K562 (cell line): ENCODE results near the gene NXPH4. TPM values are rescaled to one million over a fixed set of nuclear protein-coding genes. Genes with fewer than 3 reads are reported as not detected.
A peak's percentile ranks its signal among the peaks of the same experiment; 100 is the strongest.

Experiments
- CBFA2T3 ChIP-seq: fragments of 450-650 bp; IDR thresholded peaks from 2 replicates; pipeline ENCODE4 v1.6.1; 2017
- COPS2 ChIP-seq: fragments of 450-650 bp; conservative IDR thresholded peaks from 2 replicates; pipeline ENCODE4 v1.6.1; 2016; ENCODE audit warnings: mild to moderate bottlenecking, moderate library complexity
- CREBBP ChIP-seq: IDR thresholded peaks from one replicate; pipeline ENCODE4 v1.6.1; 2012; ENCODE audit warnings: low read depth, mild to moderate bottlenecking, control low read depth, inconsistent platforms, low read length
- JUND ChIP-seq, 2 experiments: IDR thresholded peaks; 2 replicates in 1 of 2; 3 replicates in 1 of 2; pipeline ENCODE4 v1.6.1; 2011; ENCODE audit warnings: borderline replicate concordance in 2 of 2, low read depth in 2 of 2, low read length in 2 of 2, improper control_type of control experiment in 1 of 2, missing biosample characterization in 1 of 2, missing genetic modification characterization in 1 of 2, missing genetic modification reagents in 1 of 2
- KDM1A ChIP-seq, 2 experiments: fragments of 450-650 bp; IDR thresholded peaks; 2 replicates each; pipeline ENCODE4 v1.6.1; 2016; ENCODE audit warnings: mild to moderate bottlenecking in 2 of 2
- MAZ ChIP-seq, 2 experiments: fragments of 450-650 bp in 1 of 2; sonication (generic) in 1 of 2; formaldehyde crosslinking; IDR thresholded peaks in 1 of 2; conservative IDR thresholded peaks in 1 of 2; 2 replicates each; pipeline versions ENCODE4 v1.4.0 to v1.5.0; 2020; ENCODE audit warnings: mild to moderate bottlenecking in 1 of 2, missing genetic modification reagents in 1 of 2
- MCM3 ChIP-seq: fragments of 450-650 bp; IDR thresholded peaks from 2 replicates; pipeline ENCODE4 v1.6.1; 2016
- MNT ChIP-seq, 2 experiments: fragments of 450-650 bp; conservative IDR thresholded peaks; 2 replicates each; pipeline ENCODE4 v1.6.1; 2017; ENCODE audit warnings: mild to moderate bottlenecking in 2 of 2, moderate library complexity in 2 of 2
- NR4A1 ChIP-seq, 2 experiments: fragments of 250-450 bp in 1 of 2; fragments of 450-650 bp in 1 of 2; sonication (Bioruptor Pico) in 1 of 2; IDR thresholded peaks; 2 replicates each; pipeline versions ENCODE4 v1.4.0 to v1.6.1; 2016 to 2020; ENCODE audit warnings: mild to moderate bottlenecking in 2 of 2, missing compliant biosample characterization in 1 of 2, missing genetic modification characterization in 1 of 2, moderate library complexity in 1 of 2
- PCBP2 ChIP-seq: fragments of 200-400 bp; formaldehyde crosslinking; IDR thresholded peaks from 2 replicates; pipeline ENCODE4 v1.6.1; 2018; ENCODE audit warnings: low read length, low read depth, mild to moderate bottlenecking, moderate library complexity; ENCODE audit not compliant: poor library complexity, severe bottlenecking
- PHB ChIP-seq: fragments of 250-450 bp; sonication (Bioruptor Pico); IDR thresholded peaks from 2 replicates; pipeline ENCODE4 v1.5.0; 2021
- POU5F1 ChIP-seq: fragments of 150-350 bp; IDR thresholded peaks from 2 replicates; pipeline ENCODE4 v1.6.1; 2014; ENCODE audit warnings: borderline replicate concordance, low read length, low read depth, mild to moderate bottlenecking; ENCODE audit not compliant: partially characterized antibody
- PTRF ChIP-seq: fragments of 450-650 bp; IDR thresholded peaks from 2 replicates; pipeline ENCODE4 v1.6.1; 2016; ENCODE audit warnings: mild to moderate bottlenecking, missing genetic modification characterization, missing compliant biosample characterization
- RBM22 ChIP-seq: fragments of 200-400 bp; formaldehyde crosslinking; IDR thresholded peaks from 2 replicates; pipeline ENCODE4 v1.6.1; 2018; ENCODE audit warnings: low read length, low read depth; ENCODE audit not compliant: poor library complexity, severe bottlenecking
- SIN3A ChIP-seq, 2 experiments: fragments of 150-350 bp in 1 of 2; IDR thresholded peaks; 2 replicates each; pipeline ENCODE4 v1.6.1; 2011 to 2016; ENCODE audit warnings: borderline replicate concordance in 2 of 2, low read depth in 2 of 2, low read length in 2 of 2, mild to moderate bottlenecking in 2 of 2, moderate library complexity in 2 of 2; ENCODE audit not compliant: control insufficient read depth in 1 of 2
- SIX5 ChIP-seq, 2 experiments: IDR thresholded peaks; 2 replicates each; pipeline ENCODE4 v1.6.1; 2011; ENCODE audit warnings: low read length in 2 of 2, borderline replicate concordance in 1 of 2, low read depth in 1 of 2, mild to moderate bottlenecking in 1 of 2, moderate library complexity in 1 of 2; ENCODE audit not compliant: insufficient read depth in 1 of 2
- TBP ChIP-seq: optimal IDR thresholded peaks from 2 replicates; pipeline ENCODE3; 2011; ENCODE audit warnings: low read depth, low read length, improper control_type of control experiment
- TCF3 ChIP-seq: sonication (generic); formaldehyde crosslinking; IDR thresholded peaks from 2 replicates; pipeline ENCODE4 v1.4.0; 2020; ENCODE audit warnings: mild to moderate bottlenecking, missing genetic modification reagents
- TFAM ChIP-seq: fragments of 250-450 bp; sonication (Bioruptor Pico); conservative IDR thresholded peaks from 2 replicates; pipeline ENCODE4 v1.5.0; 2021; ENCODE audit warnings: mild to moderate bottlenecking, moderate library complexity
- ZNF174 ChIP-seq: fragments of 250-450 bp; sonication (Bioruptor Pico); IDR thresholded peaks from 2 replicates; pipeline ENCODE4 v1.4.0; 2020; ENCODE audit warnings: mild to moderate bottlenecking
- polyA plus RNA-seq, 8 experiments: library from polyadenylated mRNA; depleted of rRNA in 4 of 8; stranded (reverse) in 5 of 8; unstranded in 3 of 8; fragments of >200 nt; fragmentation: Nextera tagmentation in 2 of 8; fragmentation: Illumina TruSeq in 1 of 8; extraction: Ambion mirVana in 2 of 8; extraction: Trizol in 1 of 8; gene quantifications; 2 replicates each; pipeline versions ENCODE4 v1.2.1 to v1.2.3, GENCODE V29; 2011 to 2014; ENCODE audit warnings: inconsistent platforms in 1 of 8, missing spikeins in 1 of 8
- total RNA-seq, 7 experiments: library from RNA; depleted of rRNA in 6 of 7; stranded (reverse); fragments of >200 nt in 6 of 7; fragmentation: Illumina TruSeq in 2 of 7; extraction: Trizol in 2 of 7; gene quantifications; 2 replicates each; pipeline versions ENCODE4 v1.2.1 to v1.2.3, GENCODE V29; 2011 to 2021; ENCODE audit warnings: low replicate concordance in 1 of 7
- TF ChIP-seq, protein P1 (sequence below): fragments of 450-650 bp; IDR thresholded peaks from 2 replicates; pipeline ENCODE4 v1.6.1; 2017; ENCODE audit warnings: mild to moderate bottlenecking, moderate library complexity
- TF ChIP-seq, protein P2 (sequence below), 3 experiments: fragments of 200-800 bp in 1 of 3; sonication (Bioruptor generic) in 1 of 3; sonication (generic) in 1 of 3; formaldehyde crosslinking in 1 of 3; IDR thresholded peaks; 2 replicates each; pipeline versions ENCODE4 v1.6.1 to v1.8.0; 2016 to 2022; ENCODE audit warnings: mild to moderate bottlenecking in 2 of 3, missing compliant biosample characterization in 2 of 3, missing genetic modification characterization in 2 of 3, missing genetic modification reagents in 1 of 3

The NXPH4 gene
- total and polyA plus RNA-seq, 9 of the 15 experiments (the other 6 are each of a cell fraction or from before 2014, with no cell fraction given): 0.49 to 2.7 (median 1.1) TPM; not detected in 4

GRCh38 chr12:57248934-57249742 is 32.5 kb downstream of the NXPH4 start (continued):
- TF ChIP-seq, protein P1, sequence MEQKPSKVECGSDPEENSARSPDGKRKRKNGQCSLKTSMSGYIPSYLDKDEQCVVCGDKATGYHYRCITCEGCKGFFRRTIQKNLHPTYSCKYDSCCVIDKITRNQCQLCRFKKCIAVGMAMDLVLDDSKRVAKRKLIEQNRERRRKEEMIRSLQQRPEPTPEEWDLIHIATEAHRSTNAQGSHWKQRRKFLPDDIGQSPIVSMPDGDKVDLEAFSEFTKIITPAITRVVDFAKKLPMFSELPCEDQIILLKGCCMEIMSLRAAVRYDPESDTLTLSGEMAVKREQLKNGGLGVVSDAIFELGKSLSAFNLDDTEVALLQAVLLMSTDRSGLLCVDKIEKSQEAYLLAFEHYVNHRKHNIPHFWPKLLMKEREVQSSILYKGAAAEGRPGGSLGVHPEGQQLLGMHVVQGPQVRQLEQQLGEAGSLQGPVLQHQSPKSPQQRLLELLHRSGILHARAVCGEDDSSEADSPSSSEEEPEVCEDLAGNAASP: no peak
- TF ChIP-seq PHB (CRISPR knock-in tag): no peak
- TF ChIP-seq, protein P2, sequence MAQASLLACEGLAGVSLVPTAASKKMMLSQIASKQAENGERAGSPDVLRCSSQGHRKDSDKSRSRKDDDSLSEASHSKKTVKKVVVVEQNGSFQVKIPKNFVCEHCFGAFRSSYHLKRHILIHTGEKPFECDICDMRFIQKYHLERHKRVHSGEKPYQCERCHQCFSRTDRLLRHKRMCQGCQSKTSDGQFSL (CRISPR knock-in tag; IDR thresholded peaks at IDR 0.05): peak; percentile 89
- TF ChIP-seq, protein P2 (tag; IDR thresholded peaks at IDR 0.05): no peak
- TF ChIP-seq NR4A1 (CRISPR knock-in tag; IDR thresholded peaks at IDR 0.05): no peak
- TF ChIP-seq NR4A1 (tag; IDR thresholded peaks at IDR 0.05): no peak
- TF ChIP-seq POU5F1: no peak
- TF ChIP-seq TFAM (CRISPR knock-in tag): no peak
- TF ChIP-seq SIX5 (IDR thresholded peaks at IDR 0.05; ENCODE audit: borderline replicate concordance in 1 of 2, insufficient read depth in 1 of 2, low read depth in 1 of 2, low read length in 2 of 2): no peak
- no peak for TF ChIP-seq MAZ (CRISPR knock-in tag; conservative IDR thresholded peaks at IDR 0.05 in 1 of 2, IDR thresholded peaks at IDR 0.05 in 1 of 2)
- no peak for TF ChIP-seq COPS2
- no peak for TF ChIP-seq CREBBP
- 0 out of 4 replicates have a peak, but pooled peaks of 1 of the 2 experiments have one; percentile 2 for TF ChIP-seq KDM1A (IDR thresholded peaks at IDR 0.05)
- no peak for TF ChIP-seq RBM22
- no peak for TF ChIP-seq MCM3
- TF ChIP-seq ZNF174 (CRISPR knock-in tag): no peak
- no peak; a peak in 1 of 4 replicates for TF ChIP-seq MNT (conservative IDR thresholded peaks at IDR 0.05)
- TF ChIP-seq TCF3 (CRISPR knock-in tag): peak; percentile 52; the same call in 1 of the 2 replicates
- no peak for TF ChIP-seq SIN3A (IDR thresholded peaks at IDR 0.05; ENCODE audit: borderline replicate concordance in 2 of 2, control insufficient read depth in 1 of 2, low read depth in 2 of 2, low read length in 2 of 2)
- no peak for TF ChIP-seq PCBP2
- peak; percentile 13 for TF ChIP-seq TBP
- no peak for TF ChIP-seq JUND (IDR thresholded peaks at IDR 0.05; ENCODE audit: borderline replicate concordance, low read depth, low read length)
- TF ChIP-seq JUND (tag; IDR thresholded peaks at IDR 0.05; ENCODE audit: borderline replicate concordance, low read depth, low read length): no peak
- TF ChIP-seq PTRF (tag): no peak
- TF ChIP-seq CBFA2T3: peak; percentile 77
